Fibroblast of lung (primary cell): ENCODE data around the gene RAC2. TPM values are rescaled to one million over a fixed set of nuclear protein-coding genes. Genes with fewer than 3 reads are reported as not detected.

ENCODE experiments used
- DNase-seq, 2 donors: peaks; one replicate each; pipeline versions ENCODE4 v3.0.0 to v3.0.0-alpha.2; 2010; ENCODE audit warnings: low read depth in 2 of 2
- H2AFZ ChIP-seq: 2 replicates; pipeline ENCODE4 v1.5.1; 2012; ENCODE audit warnings: low read length, control low read depth, inconsistent platforms
- H3K27ac ChIP-seq: 2 replicates; pipeline ENCODE4 v1.5.1; 2011; ENCODE audit warnings: low read length, control low read depth; ENCODE audit not compliant: insufficient read depth
- H3K27me3 ChIP-seq: 2 replicates; pipeline ENCODE4 v1.5.1; 2011; ENCODE audit warnings: mild to moderate bottlenecking, low read length; ENCODE audit not compliant: control insufficient read depth, insufficient read depth
- H3K36me3 ChIP-seq: 2 replicates; pipeline ENCODE4 v1.5.1; 2011; ENCODE audit warnings: low read length; ENCODE audit not compliant: control insufficient read depth, insufficient read depth
- H3K4me1 ChIP-seq: 2 replicates; pipeline ENCODE4 v1.5.1; 2011; ENCODE audit warnings: low read length; ENCODE audit not compliant: control insufficient read depth, insufficient read depth; ENCODE audit errors: extremely low read depth
- H3K4me2 ChIP-seq: 2 replicates; pipeline ENCODE4 v1.5.1; 2011; ENCODE audit warnings: low read length, control low read depth; ENCODE audit not compliant: insufficient read depth; ENCODE audit errors: extremely low read depth
- H3K4me3 ChIP-seq, 4 experiments: fragments of 200-600 bp in 1 of 4; sonication (generic) in 1 of 4; replicated peaks in 1 of 4; 2 replicates each; pipeline ENCODE4 v1.5.1; 2011 to 2016; ENCODE audit warnings: low read length in 4 of 4, low read depth in 3 of 4, mild to moderate bottlenecking in 3 of 4, control low read depth in 2 of 4, inconsistent platforms in 1 of 4, mixed read lengths in 1 of 4; ENCODE audit not compliant: insufficient read depth in 1 of 4; ENCODE audit errors: control extremely low read depth in 1 of 4
- H3K79me2 ChIP-seq: 2 replicates; pipeline ENCODE4 v1.5.1; 2012; ENCODE audit warnings: mild to moderate bottlenecking, low read length, inconsistent platforms; ENCODE audit not compliant: control insufficient read depth, insufficient read depth
- H3K9ac ChIP-seq: 2 replicates; pipeline ENCODE4 v1.5.1; 2011; ENCODE audit warnings: mild to moderate bottlenecking, low read length, control low read depth; ENCODE audit not compliant: insufficient read depth
- H3K9me3 ChIP-seq: 2 replicates; pipeline ENCODE4 v1.5.1; 2012; ENCODE audit warnings: low read depth, low read length; ENCODE audit not compliant: control insufficient read depth, insufficient read depth
- H4K20me1 ChIP-seq: 2 replicates; pipeline ENCODE4 v1.5.1; 2011; ENCODE audit warnings: low read length; ENCODE audit not compliant: control insufficient read depth, insufficient read depth; ENCODE audit errors: extremely low read depth
- EZH2 ChIP-seq: IDR thresholded peaks from 2 replicates; pipeline ENCODE4 v1.5.1; 2012; ENCODE audit warnings: low read length, control low read depth, mild to moderate bottlenecking; ENCODE audit errors: missing control alignments
- polyA plus RNA-seq, 2 donors: library from polyadenylated mRNA; depleted of rRNA in 1 of 2; stranded (reverse) in 1 of 2; unstranded in 1 of 2; fragments of >200 nt; gene quantifications; 2 replicates each; pipeline ENCODE4 v1.2.1, GENCODE V29; 2011 to 2012; ENCODE audit warnings: missing spikeins in 1 of 2
- total RNA-seq: library from RNA; depleted of rRNA; stranded (reverse); fragments of >200 nt; gene quantifications from 2 replicates; pipeline ENCODE4 v1.2.1, GENCODE V29; 2014
- TF ChIP-seq, protein P1 (sequence below), 2 donors: IDR thresholded peaks in 1 of 2; conservative IDR thresholded peaks in 1 of 2; 1 replicate in 1 of 2; 2 replicates in 1 of 2; pipeline ENCODE4 v1.5.1; 2011 to 2012; ENCODE audit warnings: low read length in 2 of 2, control low read depth in 1 of 2, inconsistent platforms in 1 of 2, low read depth in 1 of 2, mild to moderate bottlenecking in 1 of 2

RAC2 gene
- total and polyA plus RNA-seq, 2 donors (not counting 1 experiment from before 2014, with no cell fraction given), result 2.1 to 10.5 TPM

DNA sequence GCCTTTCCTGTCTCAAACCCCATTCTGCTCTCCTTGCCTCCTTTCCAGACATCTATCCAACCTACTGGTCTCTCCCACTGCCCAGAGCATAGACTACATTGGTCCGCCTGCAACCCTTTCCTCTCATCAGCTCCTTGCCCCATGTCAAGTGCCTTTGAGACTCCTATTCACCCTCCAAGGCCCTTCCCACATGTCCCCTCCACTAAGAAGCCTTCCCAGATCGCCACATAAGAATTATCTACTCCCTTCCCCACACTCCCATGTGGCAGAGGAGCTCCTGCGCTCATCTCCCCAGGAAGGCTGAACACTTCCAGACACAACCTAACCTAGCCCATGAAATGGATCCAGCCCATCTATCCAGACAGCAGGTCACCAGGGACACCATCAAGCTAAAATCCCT lies 66.3 kb downstream of the RAC2 start:
- DNase-seq, result no peak
- Histone ChIP-seq H3K36me3 (peaks cover 2% of the 10 kb centered on the region), H3K27me3 (peaks cover 2% of the 10 kb centered on the region), H3K4me1 (peaks cover 14% of the 10 kb centered on the region), H3K9ac (no peak overlapping the region), H4K20me1 (peaks cover 2% of the 10 kb centered on the region), H2AFZ (no peak overlapping the region), H3K4me2 (no peak overlapping the region), H3K79me2 (no peaks in the 10 kb centered on the region), H3K4me3 (no peak overlapping the region), H3K27ac (no peak overlapping the region), H3K9me3 (no peaks in the 10 kb centered on the region)
- TF ChIP-seq, protein P1, sequence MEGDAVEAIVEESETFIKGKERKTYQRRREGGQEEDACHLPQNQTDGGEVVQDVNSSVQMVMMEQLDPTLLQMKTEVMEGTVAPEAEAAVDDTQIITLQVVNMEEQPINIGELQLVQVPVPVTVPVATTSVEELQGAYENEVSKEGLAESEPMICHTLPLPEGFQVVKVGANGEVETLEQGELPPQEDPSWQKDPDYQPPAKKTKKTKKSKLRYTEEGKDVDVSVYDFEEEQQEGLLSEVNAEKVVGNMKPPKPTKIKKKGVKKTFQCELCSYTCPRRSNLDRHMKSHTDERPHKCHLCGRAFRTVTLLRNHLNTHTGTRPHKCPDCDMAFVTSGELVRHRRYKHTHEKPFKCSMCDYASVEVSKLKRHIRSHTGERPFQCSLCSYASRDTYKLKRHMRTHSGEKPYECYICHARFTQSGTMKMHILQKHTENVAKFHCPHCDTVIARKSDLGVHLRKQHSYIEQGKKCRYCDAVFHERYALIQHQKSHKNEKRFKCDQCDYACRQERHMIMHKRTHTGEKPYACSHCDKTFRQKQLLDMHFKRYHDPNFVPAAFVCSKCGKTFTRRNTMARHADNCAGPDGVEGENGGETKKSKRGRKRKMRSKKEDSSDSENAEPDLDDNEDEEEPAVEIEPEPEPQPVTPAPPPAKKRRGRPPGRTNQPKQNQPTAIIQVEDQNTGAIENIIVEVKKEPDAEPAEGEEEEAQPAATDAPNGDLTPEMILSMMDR (conservative IDR thresholded peaks at IDR 0.05 in 1 of 2, IDR thresholded peaks at IDR 0.05 in 1 of 2; ENCODE audit: low read depth in 1 of 2, low read length in 2 of 2), result no peak
- no peak for TF ChIP-seq EZH2

DNA sequence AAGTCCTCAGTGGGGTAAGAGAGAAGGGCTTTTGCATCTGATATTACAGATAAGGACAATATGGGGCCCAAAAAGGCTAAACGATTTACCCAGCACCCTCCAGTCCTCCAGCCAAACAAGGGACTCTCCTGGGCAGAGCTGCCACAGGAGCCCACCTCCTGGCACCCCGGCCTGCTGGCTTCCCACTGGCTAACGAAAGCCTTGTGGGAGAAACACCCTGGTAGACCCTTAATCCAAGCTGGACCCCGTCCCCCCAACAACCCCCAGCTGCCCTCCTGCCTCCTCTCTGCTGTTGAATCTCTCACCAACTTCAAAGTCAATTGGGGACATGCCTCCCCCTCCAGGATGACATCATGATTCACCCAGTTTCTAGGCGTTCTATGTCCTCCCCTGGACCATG lies 66.8 kb downstream of the RAC2 start:
- Histone ChIP-seq H3K27me3 (peaks cover 3% of the 10 kb centered on the region), H3K9me3 (no peaks in the 10 kb centered on the region), H3K9ac (no peak overlapping the region), H3K4me2 (no peak overlapping the region), H2AFZ (no peak overlapping the region), H3K36me3 (peaks cover 2% of the 10 kb centered on the region), H4K20me1 (peaks cover 2% of the 10 kb centered on the region), H3K27ac (no peak overlapping the region), H3K4me3 (no peak overlapping the region), H3K4me1 (peaks cover 14% of the 10 kb centered on the region), H3K79me2 (no peaks in the 10 kb centered on the region)
- DNase-seq, result no peak
- no peak for TF ChIP-seq EZH2
- TF ChIP-seq, protein P1 (conservative IDR thresholded peaks at IDR 0.05 in 1 of 2, IDR thresholded peaks at IDR 0.05 in 1 of 2; ENCODE audit: low read depth in 1 of 2, low read length in 2 of 2), result no peak

DNA sequence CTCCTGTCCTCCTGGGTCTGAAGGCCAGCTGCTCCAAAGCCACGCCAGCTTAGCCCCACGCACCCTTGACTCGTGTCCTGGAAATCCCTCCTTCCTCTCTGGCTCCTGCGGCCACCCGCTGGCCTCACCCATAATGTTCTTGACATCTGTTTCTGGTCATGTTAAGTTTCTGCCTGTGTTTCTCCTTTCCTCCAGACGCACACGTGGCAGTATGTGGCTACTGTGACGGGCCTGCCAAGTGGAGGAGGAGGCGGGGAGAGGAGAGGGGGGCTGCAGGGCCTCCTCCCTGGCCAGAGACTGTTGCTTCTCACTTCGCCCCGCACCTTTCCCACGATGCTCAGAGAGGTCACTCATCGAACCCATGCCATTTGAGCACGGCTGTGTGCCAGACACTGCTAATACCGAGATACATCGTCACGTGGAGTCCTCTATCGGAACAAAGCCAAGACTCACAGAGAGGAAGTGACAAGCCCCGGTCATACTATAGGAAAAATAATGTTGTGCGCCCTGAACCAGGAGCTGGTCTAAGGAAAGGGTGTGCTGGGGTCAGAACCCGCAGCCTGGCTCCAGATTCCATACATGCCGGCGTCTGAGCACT lies 67.5 kb downstream of the RAC2 start:
- no peak for TF ChIP-seq EZH2
- TF ChIP-seq, protein P1 (conservative IDR thresholded peaks at IDR 0.05 in 1 of 2, IDR thresholded peaks at IDR 0.05 in 1 of 2; ENCODE audit: low read depth in 1 of 2, low read length in 2 of 2), result no peak
- H3K79me2 ChIP-seq, result no peaks in the 10 kb centered on the region
- H4K20me1 ChIP-seq, result peaks cover 2% of the 10 kb centered on the region
- no peak overlapping the region for H3K4me3 ChIP-seq
- H2AFZ ChIP-seq, result peak overlapping the region; percentile 32
- peak overlapping the region; percentile 20 for H3K9ac ChIP-seq
- no peak overlapping the region for H3K27ac ChIP-seq
- H3K4me2 ChIP-seq, result peak overlapping the region; percentile 60
- DNase-seq, result peak; percentile 83 to 86
- H3K9me3 ChIP-seq, result no peaks in the 10 kb centered on the region
- peaks cover 3% of the 10 kb centered on the region for H3K27me3 ChIP-seq
- peaks cover 14% of the 10 kb centered on the region for H3K4me1 ChIP-seq
- H3K36me3 ChIP-seq, result no peaks in the 10 kb centered on the region
